NCI-H1048 (cell line): ENCODE results near the gene SMYD3.

Experiments
- DNase-seq: peaks from one replicate; lab custom pipeline; 2025; lab: John Stamatoyannopoulos, UW

Gene SMYD3

DNA sequence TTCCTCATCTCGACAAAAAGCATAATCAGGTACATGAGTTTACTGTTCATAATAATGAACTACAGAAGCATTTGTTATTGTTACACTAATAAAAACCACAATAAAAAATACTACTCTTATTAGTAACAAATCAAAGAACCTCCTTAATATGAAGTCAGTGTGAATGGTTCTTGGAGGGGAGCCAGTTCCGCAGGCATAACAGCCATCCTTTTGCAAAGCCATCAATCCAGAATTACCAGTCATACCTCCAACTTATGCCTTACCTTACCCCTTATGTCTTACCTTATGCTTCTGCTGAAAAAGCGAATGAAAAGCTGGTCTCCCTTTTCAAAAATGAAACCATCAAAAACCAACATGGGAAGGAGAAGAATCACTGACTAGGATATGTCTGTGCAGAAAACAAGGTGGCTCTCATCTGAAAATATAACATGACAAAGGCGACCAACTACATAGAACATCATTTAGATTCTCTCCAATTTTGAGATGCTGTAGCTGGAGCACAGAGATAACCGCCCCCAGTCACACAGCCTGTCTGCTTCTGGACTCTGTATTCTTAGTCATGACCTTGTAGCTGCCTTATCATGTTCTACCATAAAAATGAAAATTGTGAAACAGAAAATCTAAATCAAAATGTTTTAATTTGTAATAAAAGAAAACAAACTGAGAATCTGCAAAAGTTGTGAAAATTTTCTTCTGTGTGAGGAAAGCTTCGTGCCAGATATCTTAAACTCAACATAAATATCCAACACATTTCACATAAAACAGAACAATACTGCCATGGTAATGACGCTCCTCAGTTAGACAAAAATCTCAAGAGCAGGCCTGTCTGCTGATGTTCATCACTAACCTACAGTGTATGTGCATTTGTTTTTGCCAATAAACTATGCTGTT, 438.2 kb downstream of the SMYD3 start:
- DNase-seq: no peak

DNA sequence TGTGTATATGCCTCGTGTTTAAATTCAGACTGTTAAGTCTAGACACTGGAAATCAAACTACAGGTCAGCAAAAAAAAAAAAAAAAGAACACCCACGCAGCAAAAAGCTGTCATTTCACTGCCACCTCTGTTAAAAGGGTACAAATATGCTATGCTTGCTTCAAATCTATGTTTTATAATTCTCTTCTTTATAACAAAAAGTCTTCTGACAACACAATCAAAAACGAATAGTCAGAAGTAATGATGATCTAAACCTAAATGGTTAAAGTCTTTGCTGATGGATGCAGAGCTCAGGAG, 438.9 kb downstream of the SMYD3 start:
- no peak for DNase-seq

DNA sequence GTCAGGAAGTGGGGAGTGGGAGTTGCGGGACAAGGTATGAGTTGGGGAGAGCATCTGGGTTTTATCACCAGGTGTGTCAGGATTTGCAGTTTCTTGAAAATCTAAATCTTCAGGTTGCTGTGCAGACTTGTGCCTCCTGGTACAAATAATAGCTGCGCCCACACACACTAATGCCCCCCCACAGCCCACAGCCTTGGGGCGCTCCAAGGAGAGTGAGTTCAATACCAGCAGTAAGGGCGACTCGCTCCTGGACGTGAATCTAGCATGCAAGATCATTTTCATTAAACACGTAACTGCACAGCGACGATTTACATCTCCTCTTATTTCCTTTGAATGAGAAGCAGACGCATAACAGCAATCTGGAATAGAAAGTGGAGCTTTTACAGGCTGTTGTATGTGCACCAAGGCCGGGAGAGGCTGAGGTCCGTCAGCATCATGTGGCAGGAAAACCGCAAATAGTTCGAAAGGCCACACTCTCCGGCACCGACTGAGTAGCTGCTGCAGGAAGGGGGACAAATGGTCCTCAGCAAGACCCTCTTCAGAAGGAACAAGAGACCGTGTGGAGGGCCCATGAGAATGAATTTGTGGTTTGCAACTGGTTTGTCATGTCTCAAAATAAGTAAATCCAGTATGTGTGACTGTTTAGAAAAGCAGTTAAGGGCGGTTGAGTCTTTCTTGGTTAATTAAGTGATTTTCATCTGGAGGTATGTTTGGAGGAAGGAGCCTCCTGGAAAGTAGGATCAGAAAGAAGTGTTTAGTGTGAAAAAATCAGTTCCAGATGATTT, 439.5 kb downstream of the SMYD3 start:
- no peak for DNase-seq

- no peak for DNase-seq
Measured at GRCh38 chr1:246066573-246066972, 440.5 kb downstream of the SMYD3 start.

- DNase-seq: no peak
Measured at GRCh38 chr1:246065592-246065991, 441.5 kb downstream of the SMYD3 start.

DNA sequence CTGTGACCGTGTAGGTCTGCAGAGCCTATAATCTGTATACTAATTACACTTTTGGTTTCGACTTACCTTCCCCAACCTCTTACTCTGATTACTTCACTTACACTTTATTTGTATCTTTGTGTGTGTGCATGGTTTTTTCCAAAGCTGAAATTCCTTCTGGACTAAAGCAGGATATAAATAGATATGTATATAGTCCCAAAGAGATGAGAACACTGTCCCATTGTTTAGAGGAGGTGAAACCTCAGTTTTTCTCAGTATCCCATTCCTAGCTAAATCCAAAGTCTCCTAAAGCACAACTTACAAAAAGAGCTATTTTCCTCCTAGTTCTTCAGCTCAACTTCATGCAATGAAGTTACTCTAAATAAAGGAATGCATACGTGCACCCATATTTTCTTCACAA, 442.2 kb downstream of the SMYD3 start:
- no peak for DNase-seq

GRCh38 chr1:246063013-246063616, 444.0 kb downstream of the SMYD3 start:
- no peak for DNase-seq

- DNase-seq: no peak
Measured at GRCh38 chr1:246058466-246058865, 448.6 kb downstream of the SMYD3 start.

DNA sequence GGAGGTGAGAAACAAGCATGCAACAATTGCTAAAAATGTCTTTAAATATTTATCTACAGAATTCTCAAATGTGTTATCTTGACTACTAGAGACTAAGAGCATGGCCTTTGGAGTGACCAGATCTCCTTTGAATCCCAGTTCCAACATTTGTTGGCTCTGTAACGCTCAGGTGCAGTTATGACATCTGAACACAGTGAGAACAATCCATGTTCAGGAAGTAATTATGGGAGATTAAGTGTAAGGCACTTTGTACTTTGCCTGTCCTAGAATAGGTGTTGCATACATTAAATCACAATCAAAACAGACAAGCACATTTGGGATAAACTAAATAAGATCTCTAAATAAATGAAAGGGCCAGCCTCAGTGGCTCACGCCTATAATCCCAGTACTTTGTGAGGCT, 454.5 kb downstream of the SMYD3 start:
- DNase-seq: no peak

- no peak for DNase-seq
Measured at GRCh38 chr1:246051909-246052518, 455.1 kb downstream of the SMYD3 start.

DNA sequence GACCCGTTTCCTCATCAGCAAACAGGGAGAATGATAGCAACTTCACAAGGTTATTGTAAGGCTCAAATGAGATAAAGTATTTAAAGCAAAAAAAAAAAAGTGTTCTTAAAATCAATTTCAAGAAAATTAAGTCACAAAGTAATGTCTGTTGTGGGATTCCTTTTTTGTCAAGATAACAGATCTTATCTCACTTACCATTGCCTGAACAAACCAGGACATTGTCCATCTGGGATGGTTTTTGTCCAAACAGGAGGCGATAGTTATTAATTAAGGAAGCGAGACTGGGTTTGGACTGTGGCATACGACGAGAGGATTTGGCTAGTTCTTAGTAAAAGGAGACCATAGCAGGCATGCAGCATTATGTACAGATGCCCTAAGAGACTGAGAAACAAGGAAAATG, 458.4 kb downstream of the SMYD3 start:
- no peak for DNase-seq

DNA sequence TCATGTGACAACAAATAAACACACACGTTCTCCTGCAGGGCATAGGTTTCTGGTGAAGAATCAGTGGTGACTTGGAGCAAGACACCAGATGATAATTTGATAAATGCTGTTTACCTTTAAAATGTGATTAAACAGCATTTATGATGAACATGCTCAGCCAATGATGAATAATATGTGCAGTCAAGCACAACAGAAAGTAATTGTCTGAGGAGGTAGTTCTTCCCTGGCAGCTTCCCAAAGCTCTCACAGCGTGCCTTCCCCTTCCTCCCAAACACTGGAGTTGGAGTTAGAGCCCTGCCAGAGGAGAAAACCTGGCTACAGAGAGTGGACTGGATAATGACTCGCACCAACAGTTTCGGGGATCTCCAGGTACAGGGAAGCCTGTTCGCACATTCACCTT, 463.5 kb downstream of the SMYD3 start:
- DNase-seq: no peak

- no peak for DNase-seq
Measured at GRCh38 chr1:246041360-246041759, 465.7 kb downstream of the SMYD3 start.

GRCh38 chr1:246040200-246040890, 466.7 kb downstream of the SMYD3 start:
- no peak for DNase-seq

DNA sequence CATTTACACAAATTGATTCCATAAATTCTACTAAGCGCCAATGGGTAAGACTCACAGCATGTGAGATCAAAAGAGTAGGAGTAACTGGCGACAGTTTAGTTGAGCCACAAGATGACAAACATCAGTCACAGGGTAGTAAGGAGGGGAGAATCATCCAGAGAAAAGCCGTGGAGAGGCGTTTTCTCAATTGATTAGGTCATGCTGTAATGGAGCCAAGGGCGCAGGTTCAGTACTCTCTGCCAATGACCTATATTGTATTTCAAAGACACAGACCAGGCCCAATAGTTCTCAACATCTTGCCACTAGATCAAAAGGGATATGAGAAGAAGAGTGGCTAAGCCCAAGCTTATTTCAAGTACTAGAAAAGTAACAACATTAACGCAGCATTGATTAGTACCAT, 467.5 kb downstream of the SMYD3 start:
- DNase-seq: no peak

- peak; percentile 53 for DNase-seq
Measured at GRCh38 chr1:246037832-246038231, 469.2 kb downstream of the SMYD3 start.

DNA sequence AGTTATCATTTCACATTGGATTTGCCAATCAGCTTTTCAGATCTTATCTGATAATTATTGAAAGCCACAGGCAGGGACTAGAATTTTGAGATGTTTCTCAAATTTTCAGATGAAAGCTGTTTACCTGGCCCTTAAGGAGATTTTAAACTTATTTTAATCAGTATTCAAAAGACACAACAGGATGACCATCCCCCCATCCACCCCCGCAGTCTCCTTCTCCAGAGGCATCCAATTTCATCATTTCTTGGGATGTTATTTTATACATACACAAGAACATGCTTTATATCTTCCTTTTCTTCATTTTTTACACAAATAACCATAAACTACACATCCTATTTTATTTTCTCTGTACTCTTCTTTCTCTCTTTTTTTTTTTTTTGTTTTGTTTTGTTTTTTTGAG, 470.9 kb downstream of the SMYD3 start:
- no peak for DNase-seq

DNA sequence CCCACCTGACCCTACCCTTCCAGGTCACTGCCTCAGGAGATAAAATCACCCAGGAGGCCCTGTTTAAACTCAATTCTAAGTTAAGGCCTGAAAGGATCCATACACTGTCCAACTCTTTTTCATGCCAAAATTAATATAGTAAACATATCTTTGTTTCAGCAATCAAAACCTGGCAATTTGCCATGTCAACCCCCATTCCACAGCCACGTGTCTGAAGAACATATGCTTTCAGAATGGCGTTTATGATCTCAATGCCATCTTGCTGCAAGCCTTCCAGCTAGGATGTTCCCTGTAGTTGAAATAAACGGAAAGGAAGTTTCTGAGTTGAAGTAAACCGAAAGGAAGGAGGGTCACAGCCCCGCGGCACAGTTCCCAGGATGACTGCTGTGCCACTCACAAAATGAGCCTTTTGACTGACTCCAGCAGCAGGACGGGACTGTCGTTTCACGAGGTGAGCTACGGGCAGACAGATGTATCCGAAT, 472.0 kb downstream of the SMYD3 start:
- DNase-seq: no peak

- DNase-seq: no peak
Measured at GRCh38 chr1:246034630-246035029, 472.4 kb downstream of the SMYD3 start.

DNA sequence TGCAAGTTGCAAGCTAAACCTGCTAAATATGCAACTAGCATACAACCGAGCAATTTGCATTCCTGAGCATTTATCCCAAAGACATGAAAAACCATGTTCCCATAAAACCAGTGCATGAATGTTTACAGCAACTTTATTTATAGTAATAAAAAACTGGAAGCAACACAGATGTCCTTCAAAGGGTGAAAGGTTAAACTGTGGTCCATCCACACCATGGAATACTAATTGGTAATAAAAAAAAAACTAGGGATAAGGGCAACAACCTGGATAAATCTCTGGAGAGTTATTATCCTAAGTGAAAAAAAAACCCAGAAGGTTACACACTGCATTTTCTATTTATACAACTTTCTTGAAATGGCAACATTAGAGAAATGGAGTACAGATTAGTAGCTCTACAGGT, 474.1 kb downstream of the SMYD3 start:
- DNase-seq: no peak

GRCh38 chr1:246032031-246032551, 475.0 kb downstream of the SMYD3 start:
- no peak for DNase-seq

- no peak for DNase-seq
Measured at GRCh38 chr1:246029616-246030015, 477.5 kb downstream of the SMYD3 start.
